Right lobe of liver (tissue), 6 donors: ENCODE results near the gene STAT5B. TPM values are rescaled to one million over a fixed set of nuclear protein-coding genes. Genes with fewer than 3 reads are reported as not detected.

Experiments
- ATAC-seq, 4 donors: fragments of 200-7000 bp; cut with Tn5 transposase; one replicate each; pipeline ENCODE4 v1.9.1; 2020; ENCODE audit warnings: mild to moderate bottlenecking in 4 of 4, moderate library complexity in 4 of 4
- DNase-seq, 3 donors: peaks; one replicate each; pipeline ENCODE4 v3.0.0-alpha.2; 2020
- H3K27ac ChIP-seq, 3 donors: fragments of 200-600 bp; one replicate each; pipeline ENCODE4 v1.8.0; 2022
- H3K27me3 ChIP-seq, 2 donors: fragments of 200-600 bp; one replicate each; pipeline ENCODE4 v1.8.0; 2022
- H3K36me3 ChIP-seq, 4 donors: fragments of 200-600 bp; sonication (generic) in 1 of 4; one replicate each; pipeline versions ENCODE4 v1.5.1 to v1.8.0; 2017 to 2022; ENCODE audit warnings: control low read depth in 1 of 4
- H3K4me1 ChIP-seq, 4 donors: fragments of 200-600 bp; sonication (generic) in 1 of 4; one replicate each; pipeline versions ENCODE4 v1.5.1 to v1.8.0; 2017 to 2022; ENCODE audit warnings: control low read depth in 1 of 4
- H3K4me3 ChIP-seq, 3 donors: fragments of 200-600 bp; one replicate each; pipeline ENCODE4 v1.8.0; 2022
- H3K9me3 ChIP-seq, 4 donors: fragments of 200-600 bp; sonication (generic) in 1 of 4; one replicate each; pipeline versions ENCODE4 v1.5.1 to v1.8.0; 2017 to 2022; ENCODE audit warnings: control low read depth in 1 of 4
- CTCF ChIP-seq, 4 donors: fragments of 200-600 bp in 3 of 4; fragments of 450-650 bp in 1 of 4; IDR thresholded peaks; one replicate each; pipeline versions ENCODE4 v1.5.1 to v1.8.0; 2016 to 2022; ENCODE audit warnings: antibody characterized with exemption in 4 of 4, mild to moderate bottlenecking in 2 of 4
- POLR2A ChIP-seq: fragments of 450-650 bp; IDR thresholded peaks from one replicate; pipeline ENCODE4 v1.6.1; 2017; ENCODE audit warnings: antibody characterized with exemption, mild to moderate bottlenecking
- WGBS: methylation state at CpG from one replicate; pipeline ENCODE4 v1.1.6; 2018; ENCODE audit warnings: low coverage, low lambda C conversion rate; ENCODE audit not compliant: insufficient coverage; ENCODE audit errors: missing lambda C conversion rate; 5-methylcytosine and 5-hydroxymethylcytosine counted together
- intact Hi-C, 2 donors: fragments of 100-400 bp; cut with DNase I; formaldehyde crosslinking; loops; one replicate each; pipeline versions ENCODE4 v1.11.2 to v1.14.1; 2022
- total RNA-seq, 6 experiments: library from RNA; depleted of rRNA in 2 of 6; stranded (reverse); fragments of >200 nt in 2 of 6; fragmentation: NEBNext Ultra II Directional in 3 of 6; extraction: Animal tissue kit (Norgen Biotek cat#: 25700) in 3 of 6; gene quantifications; one replicate each; pipeline versions ENCODE4 v1.1.0 to v1.2.4, GENCODE V29; 2016 to 2023
- donor health status: DM: no; HTN: yes; CAD: no.
- donor health status: DM: no; HTN: no; CAD: no.
- donor health status: DM: no; HTN: no; CAD: no.
- donor health status: DM: no; HTN: yes; CAD: no.
- donor health status: DM: no; HTN: yes; CAD: no.

The STAT5B gene
- total RNA-seq, 6 experiments from 2014 or later, result 21.2 to 29.0 (median 26.7) TPM

- intact Hi-C loops, result no loop called here
- H3K27ac ChIP-seq, result no peak overlapping the region
- ATAC-seq (no peak), DNase-seq (no peak)
- TF ChIP-seq CTCF (IDR thresholded peaks at IDR 0.05) (no peak), POLR2A (no peak)
- WGBS, result 90% methylated on average over 3 of the region's 3 CpGs
- peaks cover 0 to 8% (median 0%) of the 10 kb centered on the region in 4 donors for H3K36me3 ChIP-seq
- H3K9me3 ChIP-seq, result no peaks in the 10 kb centered on the region
- no peaks in the 10 kb centered on the region for H3K4me1 ChIP-seq
- no peaks in the 10 kb centered on the region for H3K27me3 ChIP-seq
- no peak overlapping the region for H3K4me3 ChIP-seq
Observed at GRCh38 chr17:42296012-42296411, 19.8 kb upstream of the STAT5B start.

DNA sequence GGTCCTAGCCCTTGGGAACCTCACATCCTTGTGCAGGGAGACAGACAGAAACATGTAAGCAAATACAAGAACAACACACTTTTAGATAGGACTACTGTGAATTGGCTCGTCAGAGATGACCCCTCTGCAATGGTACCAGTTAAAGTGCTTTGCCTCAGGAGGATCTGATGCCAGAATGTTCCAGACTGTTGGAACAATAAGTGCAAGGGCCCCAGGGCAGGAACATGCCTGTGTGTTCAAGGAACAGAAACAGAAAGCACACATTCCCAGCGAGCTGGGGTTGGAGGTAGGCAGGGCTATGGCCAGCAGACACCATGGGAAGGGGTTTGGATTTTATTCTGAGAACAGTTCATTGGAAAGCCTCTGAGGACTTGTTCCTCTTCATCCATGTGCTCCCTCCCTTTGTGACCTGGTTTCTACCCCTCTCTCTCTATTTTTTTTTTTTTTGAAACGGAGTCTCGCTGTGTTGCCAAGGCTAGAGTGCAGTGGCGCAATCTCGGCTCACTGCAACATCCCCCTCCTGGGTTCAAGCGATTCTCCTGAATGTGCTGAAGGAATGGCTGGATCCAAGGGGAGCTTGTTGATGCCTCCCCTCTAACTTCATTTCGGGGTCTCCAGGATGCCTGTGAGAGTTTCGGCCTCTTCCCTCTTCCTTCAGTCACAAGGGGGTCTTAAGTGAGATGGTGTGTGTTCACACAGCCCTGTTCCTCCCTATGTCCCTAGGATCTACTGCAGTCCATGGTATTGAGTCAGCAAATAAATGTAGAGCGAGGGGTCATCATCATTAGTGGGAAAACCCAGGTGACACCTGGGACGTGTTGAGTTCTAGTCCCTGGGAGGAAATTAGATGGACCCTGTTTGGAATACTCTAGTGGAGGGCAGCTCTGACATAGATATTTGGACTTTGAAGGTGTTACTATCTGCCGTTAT, 18.5 kb upstream of the STAT5B start:
- intact Hi-C loops, result no loop called here
- Histone ChIP-seq H3K36me3 (peaks cover 0 to 8% (median 0%) of the 10 kb centered on the region in 4 donors), H3K27me3 (no peaks in the 10 kb centered on the region), H3K9me3 (no peaks in the 10 kb centered on the region), H3K4me3 (no peak overlapping the region), H3K27ac (no peak overlapping the region), H3K4me1 (no peaks in the 10 kb centered on the region)
- WGBS, result 39% methylated on average over 7 of the region's 12 CpGs
- DNase-seq (peak in 1 of 3 donors; percentile 24), ATAC-seq (peak; percentile 39 to 73 (median 62))
- TF ChIP-seq CTCF (IDR thresholded peaks at IDR 0.05) (no peak), POLR2A (no peak)

DNA sequence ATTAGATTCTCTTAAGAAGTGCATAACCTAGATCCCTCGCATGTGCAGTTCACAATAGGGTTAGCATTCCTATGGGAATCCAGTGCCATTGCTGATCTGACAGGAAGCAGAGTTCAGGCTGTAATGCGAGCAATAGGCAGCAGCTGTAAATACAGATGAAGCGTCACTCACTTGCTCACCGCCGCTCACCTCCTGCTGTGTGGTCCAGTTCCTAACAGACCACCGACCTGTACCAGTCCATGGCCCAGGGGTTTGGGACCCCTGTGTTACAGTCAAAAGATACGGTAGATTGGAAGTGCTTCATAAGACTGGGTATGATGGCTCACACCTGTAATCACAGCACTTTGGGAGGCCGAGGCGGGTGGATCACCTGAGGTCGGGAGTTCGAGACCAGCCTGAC, 14.9 kb upstream of the STAT5B start:
- H3K27ac ChIP-seq, result no peak overlapping the region
- H3K36me3 ChIP-seq, result peaks cover 0 to 7% (median 0%) of the 10 kb centered on the region in 4 donors
- H3K9me3 ChIP-seq, result no peaks in the 10 kb centered on the region
- ATAC-seq, result no peak
- TF ChIP-seq POLR2A, result no peak
- TF ChIP-seq CTCF (IDR thresholded peaks at IDR 0.05), result no peak
- WGBS, result 97% methylated on average over 6 of the region's 11 CpGs
- no peaks in the 10 kb centered on the region for H3K27me3 ChIP-seq
- DNase-seq, result no peak
- intact Hi-C loops, result no loop called here
- H3K4me1 ChIP-seq, result peaks cover 0 to 6% (median 2%) of the 10 kb centered on the region in 4 donors
- H3K4me3 ChIP-seq, result no peak overlapping the region

DNA sequence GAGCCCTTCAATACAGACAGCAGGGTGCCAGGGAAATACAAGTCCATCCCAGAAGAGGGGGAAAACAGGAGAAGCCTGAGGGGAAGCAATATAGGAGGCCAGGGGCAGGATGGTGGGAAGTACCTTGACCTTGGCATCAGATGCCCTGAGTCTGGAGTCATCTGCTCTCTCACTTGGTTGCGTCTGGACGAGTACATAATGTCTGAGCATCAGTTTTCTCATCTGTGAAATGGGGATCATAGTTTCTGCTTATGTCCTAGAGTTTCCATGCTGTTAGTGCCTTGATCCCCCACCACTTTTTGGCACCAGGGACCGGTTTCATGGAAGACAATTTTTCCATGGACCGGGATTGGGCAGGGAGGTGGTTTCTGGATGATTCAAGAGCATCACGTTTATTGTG, 14.4 kb upstream of the STAT5B start:
- DNase-seq (no peak), ATAC-seq (no peak)
- intact Hi-C loops, result no loop called here
- H3K9me3 ChIP-seq, result no peaks in the 10 kb centered on the region
- H3K4me3 ChIP-seq, result no peak overlapping the region
- WGBS, result 94% methylated on average over 2 of the region's 5 CpGs
- H3K27ac ChIP-seq, result no peak overlapping the region
- TF ChIP-seq CTCF (IDR thresholded peaks at IDR 0.05), result no peak
- no peaks in the 10 kb centered on the region for H3K27me3 ChIP-seq
- H3K36me3 ChIP-seq, result peaks cover 0 to 2% (median 0%) of the 10 kb centered on the region in 4 donors
- peaks cover 0 to 6% (median 2%) of the 10 kb centered on the region in 4 donors for H3K4me1 ChIP-seq
